Measurements from ENCODE around the gene KIAA1671. TPM values are rescaled to one million over a fixed set of nuclear protein-coding genes. Genes with fewer than 3 reads are reported as not detected.
"Not testable (repeated sequence)": the region's sequence is repeated elsewhere in the genome, so short reads cannot be mapped to it uniquely, and the experiment has no call there.

The KIAA1671 gene
- total RNA-seq, 1 experiment from 2014 or later: 7.5 TPM

- no peak for DNase-seq (ENCODE audit: extremely low read depth, low read depth)
Measured at GRCh38 chr22:25161916-25162530, 209.5 kb downstream of the KIAA1671 start.

- no peak for DNase-seq (ENCODE audit: extremely low read depth, low read depth)
Measured at GRCh38 chr22:25162561-25162960, 210.0 kb downstream of the KIAA1671 start.

GRCh38 chr22:25165785-25166184 lies 213.3 kb downstream of the KIAA1671 start:
- no peak for DNase-seq (ENCODE audit: extremely low read depth, low read depth)

- no peak for DNase-seq (ENCODE audit: extremely low read depth, low read depth)
Measured at GRCh38 chr22:25166266-25167040, 213.9 kb downstream of the KIAA1671 start.

- no peak for DNase-seq (ENCODE audit: extremely low read depth, low read depth)
Measured at GRCh38 chr22:25167082-25167481, 214.6 kb downstream of the KIAA1671 start.

- no peak for DNase-seq (ENCODE audit: extremely low read depth, low read depth)
Measured at GRCh38 chr22:25167834-25168601, 215.5 kb downstream of the KIAA1671 start.

GRCh38 chr22:25169278-25170031 lies 216.9 kb downstream of the KIAA1671 start:
- DNase-seq (ENCODE audit: extremely low read depth, low read depth): no peak

- no peak for DNase-seq (ENCODE audit: extremely low read depth, low read depth)
Measured at GRCh38 chr22:25170426-25170980, 218.0 kb downstream of the KIAA1671 start.

- DNase-seq (ENCODE audit: extremely low read depth, low read depth): no peak
Measured at GRCh38 chr22:25172153-25172552, 219.6 kb downstream of the KIAA1671 start.

- DNase-seq (ENCODE audit: extremely low read depth, low read depth): no peak
Measured at GRCh38 chr22:25174156-25174887, 221.8 kb downstream of the KIAA1671 start.

GRCh38 chr22:25174888-25175411 lies 222.4 kb downstream of the KIAA1671 start:
- DNase-seq (ENCODE audit: extremely low read depth, low read depth): no peak

- DNase-seq (ENCODE audit: extremely low read depth, low read depth): no peak
Measured at GRCh38 chr22:25176175-25176574, 223.7 kb downstream of the KIAA1671 start.

GRCh38 chr22:25176799-25177198 lies 224.3 kb downstream of the KIAA1671 start:
- no peak for DNase-seq (ENCODE audit: extremely low read depth, low read depth)

GRCh38 chr22:25177226-25177625 lies 224.7 kb downstream of the KIAA1671 start:
- no peak for DNase-seq (ENCODE audit: extremely low read depth, low read depth)

- DNase-seq (ENCODE audit: extremely low read depth, low read depth): no peak
Measured at GRCh38 chr22:25177895-25178294, 225.4 kb downstream of the KIAA1671 start.

- DNase-seq (ENCODE audit: extremely low read depth, low read depth): not testable (repeated sequence)
Measured at GRCh38 chr22:25178348-25178747, 225.8 kb downstream of the KIAA1671 start.

- not testable (repeated sequence) for DNase-seq (ENCODE audit: extremely low read depth, low read depth)
Measured at GRCh38 chr22:25178869-25179631, 226.5 kb downstream of the KIAA1671 start.

Measured in NCI-H460 (cell line).